WTC11 (cell line): ENCODE data around the gene ALOXE3. TPM values are rescaled to one million over a fixed set of nuclear protein-coding genes. Genes with fewer than 3 reads are reported as not detected.

ENCODE experiments used
- ATAC-seq: fragments of 200-7000 bp; cut with Tn5 transposase; 2 replicates; pipeline ENCODE4 v1.10.0; 2021; ENCODE audit warnings: mild to moderate bottlenecking, moderate library complexity
- CTCF ChIA-PET: fragments of 300-600 bp; sonication (Branson Sonifier 250); formaldehyde crosslinking; loops from one replicate; lab custom pipeline; 2021; ENCODE audit warnings: antibody characterized with exemption; lab: Charles Lee
- POLR2A ChIA-PET: fragments of 350-600 bp; sonication (Branson Sonifier 250); formaldehyde crosslinking; loops from one replicate; lab custom pipeline; 2021; ENCODE audit warnings: antibody characterized with exemption; lab: Charles Lee
- DNase-seq: peaks from one replicate; pipeline ENCODE4 v3.0.0; 2021; ENCODE audit warnings: low spot score
- H3K27ac Mint-ChIP-seq: 2 replicates; pipeline ENCODE4 v1.8.0; 2021; ENCODE audit warnings: mixed read lengths
- H3K27me3 Mint-ChIP-seq: 2 replicates; pipeline ENCODE4 v1.8.0; 2021; ENCODE audit warnings: low read depth, mild to moderate bottlenecking, moderate library complexity, mixed read lengths
- H3K36me3 Mint-ChIP-seq: 2 replicates; pipeline ENCODE4 v1.8.0; 2021; ENCODE audit warnings: mixed read lengths
- H3K4me1 Mint-ChIP-seq: 2 replicates; pipeline ENCODE4 v1.8.0; 2022; ENCODE audit warnings: mixed read lengths
- H3K4me3 Mint-ChIP-seq: 2 replicates; pipeline ENCODE4 v1.8.0; 2021; ENCODE audit warnings: mild to moderate bottlenecking, moderate library complexity, mixed read lengths
- H3K9me3 Mint-ChIP-seq: 2 replicates; pipeline ENCODE4 v1.8.0; 2021; ENCODE audit warnings: mixed read lengths
- CREB1 ChIP-seq: sonication (generic); formaldehyde crosslinking; IDR thresholded peaks from 2 replicates; pipeline ENCODE4 v1.8.0; 2023; ENCODE audit warnings: mild to moderate bottlenecking, missing genetic modification reagents
- E2F4 ChIP-seq: sonication (generic); formaldehyde crosslinking; IDR thresholded peaks from 2 replicates; pipeline ENCODE4 v1.8.1; 2022; ENCODE audit warnings: low read depth, mild to moderate bottlenecking, moderate library complexity, missing genetic modification reagents, borderline replicate concordance
- E2F5 ChIP-seq: sonication (generic); formaldehyde crosslinking; IDR thresholded peaks from 2 replicates; pipeline ENCODE4 v1.8.1; 2022; ENCODE audit warnings: mild to moderate bottlenecking, moderate library complexity, missing genetic modification reagents
- ELF4 ChIP-seq: sonication (generic); formaldehyde crosslinking; IDR thresholded peaks from 2 replicates; pipeline ENCODE4 v1.8.1; 2022; ENCODE audit warnings: low read depth, mild to moderate bottlenecking, moderate library complexity, missing genetic modification reagents
- ERG ChIP-seq: fragments of 250-450 bp; sonication (Bioruptor Pico); IDR thresholded peaks from 2 replicates; pipeline ENCODE4 v1.8.0; 2021; ENCODE audit warnings: mild to moderate bottlenecking
- GRHL2 ChIP-seq: fragments of 250-450 bp; sonication (Bioruptor Pico); IDR thresholded peaks from 2 replicates; pipeline ENCODE4 v1.8.0; 2022; ENCODE audit warnings: mild to moderate bottlenecking, moderate library complexity; ENCODE audit not compliant: insufficient replicate concordance, severe bottlenecking
- HMGA2 ChIP-seq: fragments of 250-450 bp; sonication (Bioruptor Pico); IDR thresholded peaks from 2 replicates; pipeline ENCODE4 v1.4.0; 2021; ENCODE audit warnings: mild to moderate bottlenecking, moderate library complexity
- JUN ChIP-seq: sonication (generic); formaldehyde crosslinking; IDR thresholded peaks from 2 replicates; pipeline ENCODE4 v1.8.0; 2023; ENCODE audit warnings: mild to moderate bottlenecking, missing genetic modification reagents
- NFE2L1 ChIP-seq: sonication (generic); formaldehyde crosslinking; IDR thresholded peaks from 2 replicates; pipeline ENCODE4 v1.8.1; 2023; ENCODE audit warnings: missing genetic modification reagents
- PREB ChIP-seq: sonication (generic); formaldehyde crosslinking; IDR thresholded peaks from 2 replicates; pipeline ENCODE4 v1.8.1; 2022; ENCODE audit warnings: mild to moderate bottlenecking, missing genetic modification reagents, moderate library complexity, borderline replicate concordance
- RELA ChIP-seq: sonication (generic); formaldehyde crosslinking; IDR thresholded peaks from 2 replicates; pipeline ENCODE4 v1.8.1; 2022; ENCODE audit warnings: missing genetic modification reagents, mild to moderate bottlenecking, borderline replicate concordance
- SMAD4 ChIP-seq: sonication (generic); formaldehyde crosslinking; IDR thresholded peaks from 2 replicates; pipeline ENCODE4 v1.8.0; 2022; ENCODE audit warnings: mild to moderate bottlenecking, missing genetic modification reagents
- USF2 ChIP-seq: sonication (generic); formaldehyde crosslinking; IDR thresholded peaks from 2 replicates; pipeline ENCODE4 v1.8.1; 2023; ENCODE audit warnings: mild to moderate bottlenecking, missing genetic modification reagents, moderate library complexity
- ZNF121 ChIP-seq: sonication (generic); formaldehyde crosslinking; IDR thresholded peaks from 2 replicates; pipeline ENCODE4 v1.8.0; 2023; ENCODE audit warnings: missing genetic modification reagents
- ZNF263 ChIP-seq: sonication (generic); formaldehyde crosslinking; IDR thresholded peaks from 2 replicates; pipeline ENCODE4 v1.8.1; 2022; ENCODE audit warnings: low read depth, mild to moderate bottlenecking, moderate library complexity, missing genetic modification reagents
- total RNA-seq: library from RNA; stranded (reverse); gene quantifications from 3 replicates; pipeline ENCODE4 v1.2.3, GENCODE V29; 2021

The ALOXE3 gene
- total RNA-seq, 1 experiment from 2014 or later: 0.81 TPM

GRCh38 chr17:8052256-8053252 is 65.8 kb downstream of the ALOXE3 start:
- H3K27ac Mint-ChIP-seq: no peak overlapping the region
- no peak for ATAC-seq
- POLR2A ChIA-PET: no interaction called here
- peaks cover 21% of the 10 kb centered on the region for H3K27me3 Mint-ChIP-seq
- no peaks in the 10 kb centered on the region for H3K36me3 Mint-ChIP-seq
- no peak for TF ChIP-seq CREB1
- no peak for TF ChIP-seq JUN (CRISPR knock-in tag)
- no peak for TF ChIP-seq E2F4 (CRISPR knock-in tag)
- no peak for TF ChIP-seq ERG (CRISPR knock-in tag)
- TF ChIP-seq ZNF263 (CRISPR knock-in tag): no peak
- no peak for TF ChIP-seq HMGA2
- TF ChIP-seq RELA (CRISPR knock-in tag): no peak
- no peak for TF ChIP-seq SMAD4 (CRISPR knock-in tag)
- TF ChIP-seq ELF4: no peak
- no peak for TF ChIP-seq NFE2L1 (CRISPR knock-in tag)
- no peak for TF ChIP-seq USF2 (CRISPR knock-in tag)
- TF ChIP-seq GRHL2: no peak
- no peak for TF ChIP-seq E2F5
- TF ChIP-seq, all 79 proteins: peak for 0
- Mint-ChIP-seq H3K4me1 (peaks cover 3% of the 10 kb centered on the region), H3K4me3 (no peak overlapping the region), H3K9me3 (no peaks in the 10 kb centered on the region)
- CTCF ChIA-PET: interaction anchor here (0.7 to 1.4 kb wide), 5 partner anchors 11 to 63 kb away, joined by 3 to 6 read pairs (median 3); no protein-coding TSS in a partner anchor
- DNase-seq: no peak

- Mint-ChIP-seq H3K27me3 (peaks cover 14% of the 10 kb centered on the region), H3K27ac (no peak overlapping the region)
- CTCF ChIA-PET: interaction anchor here (0.7 to 1.4 kb wide), 5 partner anchors 10 to 62 kb away, joined by 3 to 6 read pairs (median 3); no protein-coding TSS in a partner anchor
Measured at GRCh38 chr17:8051831-8052230, 66.5 kb downstream of the ALOXE3 start.

More at GRCh38 chr17:8051831-8052230, 66.5 kb downstream of the ALOXE3 start:
- Mint-ChIP-seq H3K4me3 (no peak overlapping the region), H3K4me1 (no peaks in the 10 kb centered on the region; the same call in 1 of the 2 replicates), H3K36me3 (no peaks in the 10 kb centered on the region), H3K9me3 (no peaks in the 10 kb centered on the region)
- DNase-seq (no peak), ATAC-seq (no peak)
- POLR2A ChIA-PET: no interaction called here
- TF ChIP-seq ERG (CRISPR knock-in tag) (no peak), ZNF121 (CRISPR knock-in tag) (no peak), PREB (CRISPR knock-in tag) (no peak)
- TF ChIP-seq, all 79 proteins: peak for 0
